Central memory CD4-positive, alpha-beta T cell (primary cell): ENCODE measurements around the gene TRIP11.

ENCODE experiments used
- DNase-seq: peaks from one replicate; pipeline ENCODE4 v3.0.0; 2022

Gene TRIP11

GRCh38 chr14:91953170-91953985 is 86.5 kb downstream of the TRIP11 start:
- DNase-seq: no peak

DNA sequence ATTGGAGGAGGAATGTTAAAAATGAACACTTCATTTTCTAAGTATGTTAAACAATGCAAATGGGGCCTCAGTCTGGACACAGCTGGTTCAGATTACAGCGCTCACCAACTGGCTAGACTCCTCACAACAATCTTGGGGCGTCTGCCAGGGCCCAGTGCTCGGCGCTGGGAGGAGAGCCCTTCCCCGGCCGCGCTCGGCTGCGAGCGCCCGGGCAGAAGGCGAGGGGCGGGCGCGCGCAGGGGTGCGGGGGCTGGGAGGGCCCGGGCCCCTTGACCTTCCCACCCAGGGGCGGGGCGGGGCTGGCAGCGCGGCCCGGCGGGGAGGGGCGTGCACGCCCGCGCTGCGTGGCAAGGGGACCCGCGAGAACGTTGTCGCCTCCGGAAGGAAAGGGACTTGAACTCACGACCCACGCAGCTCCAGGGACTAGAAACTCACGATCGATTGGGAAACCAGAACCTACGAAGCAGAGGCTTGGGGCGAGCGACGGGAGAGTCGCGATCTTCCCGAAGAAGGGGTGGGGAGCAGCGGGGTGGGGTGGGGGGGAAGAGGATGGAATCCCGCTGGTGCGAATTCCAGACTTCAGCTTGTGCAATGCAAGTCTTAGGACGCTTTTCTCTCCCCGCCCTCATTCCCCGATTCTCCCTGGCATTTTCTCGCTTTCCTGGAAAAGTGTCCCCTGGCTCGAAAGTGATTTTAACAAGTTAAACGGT is 92.2 kb downstream of the TRIP11 start, which contains the start of gene FBLN5:
Gene FBLN5 (minus strand): TSS at position 220 of the 710 bp plus-strand sequence. CDS start 465 bp downstream, outside the sequence.
- no peak for DNase-seq

GRCh38 chr14:91946622-91947474 is 93.0 kb downstream of the TRIP11 start:
- DNase-seq: no peak

DNA sequence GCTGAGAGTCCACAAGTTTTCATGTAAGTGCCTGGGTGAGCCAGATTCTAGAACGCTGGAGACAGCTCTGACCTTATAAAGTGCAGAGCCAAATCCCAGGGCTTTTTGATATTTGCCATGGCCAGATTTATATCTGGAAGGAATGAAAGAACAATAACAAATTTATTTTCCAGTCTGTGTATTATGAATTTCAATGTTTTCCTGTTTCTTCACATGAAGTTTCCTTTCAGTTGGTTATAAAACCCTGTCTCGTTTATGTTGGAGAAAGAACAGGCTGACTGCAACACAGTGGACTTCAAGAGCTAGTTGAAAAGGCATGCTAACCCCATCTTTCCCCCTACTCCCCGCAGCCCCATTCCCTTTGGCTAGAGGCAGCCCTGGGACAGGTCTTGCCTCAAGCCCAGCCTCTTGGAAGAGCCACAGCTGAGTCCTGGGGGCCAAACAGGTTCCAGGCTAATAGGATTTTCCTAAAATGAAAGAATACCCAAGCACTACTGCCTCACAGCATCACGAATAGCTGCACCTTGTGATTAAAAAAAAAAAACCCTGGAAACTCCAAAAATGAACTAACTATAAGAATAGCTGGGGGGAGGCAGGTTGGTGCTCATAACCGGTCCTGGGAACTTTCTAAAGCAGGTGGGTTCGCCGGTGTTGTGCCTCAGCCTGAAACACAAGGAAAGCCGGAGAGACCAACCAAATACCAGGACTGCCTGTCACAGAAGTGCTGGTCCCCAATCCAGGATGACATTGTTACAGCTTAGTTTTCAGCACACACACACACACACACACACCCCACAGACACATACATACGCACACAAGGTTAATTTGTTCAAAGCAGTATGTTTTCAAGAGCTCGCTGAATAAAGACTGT is 93.9 kb downstream of the TRIP11 start:
- DNase-seq: no peak

- DNase-seq: no peak
Measured at GRCh38 chr14:91942946-91943345, 96.9 kb downstream of the TRIP11 start.

DNA sequence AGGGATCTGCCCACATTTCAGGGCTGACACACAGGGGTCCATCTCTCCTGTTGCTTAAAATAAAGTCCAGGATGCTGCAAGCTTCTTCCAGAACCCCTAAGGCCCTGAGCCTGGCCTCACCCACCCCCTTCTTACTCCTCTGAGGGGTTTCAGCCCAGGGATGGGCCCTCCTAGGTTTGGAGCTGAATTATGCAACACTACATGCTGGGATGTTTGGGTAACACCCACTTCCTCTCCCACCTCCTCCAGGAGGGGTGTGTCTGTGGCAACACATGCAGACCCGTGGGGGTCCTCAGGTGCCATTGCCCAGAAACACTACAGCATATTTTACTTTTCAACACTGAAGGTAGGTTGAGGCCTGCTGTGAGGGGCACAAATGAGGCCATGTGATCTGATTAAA is 97.7 kb downstream of the TRIP11 start:
- DNase-seq: no peak

DNA sequence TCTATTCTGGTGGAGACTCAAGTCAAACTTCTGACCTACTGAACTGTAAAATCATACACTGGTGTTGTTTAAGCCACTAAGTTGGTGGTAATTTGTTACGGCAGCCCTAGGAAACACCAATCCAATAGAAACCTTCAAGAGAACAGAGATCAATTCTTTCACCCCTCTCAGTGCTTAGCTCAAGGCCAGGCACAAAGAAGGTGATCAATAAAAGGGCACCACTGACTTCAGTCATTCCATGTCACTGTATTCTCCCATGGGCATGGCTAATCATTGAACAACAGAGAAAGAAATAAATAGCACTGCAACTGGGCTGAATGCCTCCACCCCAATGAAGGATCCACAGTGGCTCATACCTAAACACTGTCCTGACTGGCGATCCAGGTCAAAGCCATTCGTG is 99.7 kb downstream of the TRIP11 start:
- DNase-seq: no peak

DNA sequence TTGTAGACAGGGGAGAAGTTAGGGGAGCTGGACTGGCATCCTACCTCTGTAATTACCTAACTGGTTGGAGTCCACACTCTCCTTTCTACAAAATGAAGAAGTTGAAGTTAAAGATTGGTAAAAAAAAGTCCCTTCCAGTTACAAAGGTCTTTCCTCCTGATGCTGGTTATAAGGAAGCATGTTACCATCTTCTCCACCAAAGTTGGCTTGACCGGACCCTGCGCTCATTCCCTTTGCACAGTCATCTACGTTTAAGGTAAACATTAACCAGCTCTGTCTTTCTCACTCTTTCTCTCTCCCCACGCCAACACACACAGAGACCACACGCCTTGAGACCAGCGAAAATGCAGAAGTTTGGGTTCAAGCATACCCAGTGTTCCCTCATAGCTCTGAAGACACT is 104.3 kb downstream of the TRIP11 start:
- no peak for DNase-seq

GRCh38 chr14:91934554-91935285 is 105.1 kb downstream of the TRIP11 start:
- DNase-seq: no peak

DNA sequence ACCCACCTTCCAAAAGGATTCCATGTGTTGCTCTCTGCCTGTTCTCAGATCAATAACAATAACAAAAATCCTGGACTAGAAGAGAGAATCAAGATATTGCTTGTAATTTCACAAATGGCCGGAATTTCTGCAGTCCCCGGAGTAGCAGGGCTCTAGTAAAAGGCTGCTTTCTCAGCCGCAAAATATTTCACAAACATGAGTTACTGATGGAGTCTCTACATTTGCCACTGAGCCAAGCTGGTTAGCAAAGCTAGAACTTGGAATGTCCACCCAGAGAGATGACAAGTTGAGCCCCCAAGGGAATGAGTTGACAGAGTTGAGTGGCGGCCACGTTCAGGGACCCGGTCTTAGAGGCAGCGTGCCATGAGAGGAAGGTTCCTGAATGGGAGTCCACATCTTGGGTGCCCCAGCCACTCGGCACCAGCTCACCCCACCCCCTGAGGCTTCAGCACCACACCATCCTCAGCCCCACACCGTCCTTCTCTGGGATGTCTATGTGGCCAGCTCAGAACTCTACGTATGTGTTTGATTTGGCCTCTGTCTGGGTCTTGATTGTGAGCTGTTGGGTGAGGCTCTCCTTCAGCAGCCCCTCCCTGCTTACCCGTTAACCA is 108.3 kb downstream of the TRIP11 start:
- DNase-seq: no peak

DNA sequence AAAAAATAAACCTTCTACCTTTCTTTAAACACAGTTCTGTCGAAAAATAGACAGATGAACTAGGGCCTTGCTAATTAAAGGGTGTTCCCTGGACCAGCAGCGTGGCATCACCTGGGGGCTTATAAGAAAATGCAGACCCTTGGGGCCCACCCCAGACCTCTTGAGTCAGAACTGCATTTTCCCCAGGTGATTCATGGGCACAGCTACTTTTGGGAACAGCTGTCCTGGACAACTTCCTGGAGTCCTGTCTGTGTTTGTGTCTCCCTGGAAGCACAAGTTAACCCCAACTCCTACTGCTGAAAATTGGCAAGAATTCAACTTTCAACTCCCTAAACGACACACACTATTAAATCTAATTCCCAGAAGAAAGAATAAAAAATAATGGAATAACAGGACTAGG is 110.2 kb downstream of the TRIP11 start:
- DNase-seq: no peak

DNA sequence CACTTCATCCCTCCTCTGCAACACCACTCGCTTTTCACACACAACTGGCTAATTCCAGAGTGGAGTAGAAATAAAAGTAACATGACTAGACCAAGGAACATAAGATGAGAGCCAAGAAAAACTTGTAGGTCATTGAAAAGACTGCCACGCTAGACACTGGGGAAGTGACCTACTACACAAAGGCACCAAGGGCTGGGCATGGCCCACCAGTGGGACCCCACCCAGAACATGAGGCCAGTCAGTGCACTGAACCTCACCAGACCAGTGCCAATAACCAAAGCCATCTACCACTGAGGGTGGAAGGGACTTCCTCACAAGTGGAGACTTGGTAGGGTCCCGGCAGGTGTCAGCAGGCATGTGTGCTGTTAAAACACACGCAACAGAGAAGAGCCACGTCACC is 112.1 kb downstream of the TRIP11 start:
- no peak for DNase-seq

GRCh38 chr14:91927191-91927590 is 112.7 kb downstream of the TRIP11 start:
- DNase-seq: no peak

GRCh38 chr14:91926131-91926890 is 113.5 kb downstream of the TRIP11 start:
- no peak for DNase-seq

DNA sequence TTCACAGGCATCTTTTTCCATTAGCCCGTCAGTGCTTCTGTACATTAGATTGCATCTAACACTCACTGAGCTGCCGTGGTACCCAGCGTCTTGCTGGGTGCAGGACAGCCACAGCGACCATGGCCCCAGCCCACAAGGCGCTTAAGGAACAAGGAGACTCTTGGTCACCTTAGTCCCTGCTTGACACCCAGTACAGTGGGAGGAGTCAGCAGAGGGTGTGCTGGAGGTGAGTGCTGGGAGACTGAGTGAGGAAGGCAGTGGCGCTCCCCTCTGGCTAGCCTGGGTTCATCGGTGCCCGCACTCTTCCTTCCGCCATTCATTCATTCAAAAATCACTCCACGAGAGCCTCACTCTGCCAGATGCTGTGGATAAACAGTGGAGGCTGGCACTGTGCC is 114.1 kb downstream of the TRIP11 start:
- no peak for DNase-seq

DNA sequence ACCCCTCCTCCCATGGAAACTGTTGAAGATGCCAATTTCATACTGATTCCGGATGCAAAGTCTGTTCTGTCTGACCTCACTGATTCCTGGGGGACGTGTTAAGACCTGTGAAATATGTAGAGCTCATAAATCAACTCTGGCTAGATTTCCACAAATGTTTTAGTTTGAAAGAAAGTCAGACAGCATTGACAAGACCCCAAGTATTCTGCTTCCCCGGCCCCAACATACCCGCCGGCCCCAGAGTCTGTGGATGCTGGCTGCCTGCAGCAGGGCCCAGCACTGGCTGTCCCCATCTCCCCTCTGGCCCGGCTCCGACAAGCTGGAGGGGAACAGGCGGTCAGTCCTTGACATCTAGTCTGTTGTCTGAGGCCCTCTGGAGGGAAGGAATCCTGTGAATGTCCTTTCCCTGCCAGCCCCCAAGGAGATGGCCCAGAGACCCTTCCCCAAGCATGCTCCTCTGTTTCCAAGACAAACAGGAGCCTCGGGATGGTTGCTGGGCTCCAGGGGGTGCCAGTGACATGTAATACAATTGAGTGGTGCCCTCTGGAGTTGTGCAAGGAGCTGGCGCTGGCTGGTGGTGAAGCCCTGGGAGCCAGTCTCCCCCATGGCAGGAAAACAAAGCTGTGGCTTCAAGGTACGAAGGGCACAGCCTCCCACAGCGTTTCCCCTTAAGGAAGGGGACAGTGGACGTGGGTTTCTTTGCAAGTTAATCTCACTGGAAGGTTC is 114.7 kb downstream of the TRIP11 start:
- no peak for DNase-seq

DNA sequence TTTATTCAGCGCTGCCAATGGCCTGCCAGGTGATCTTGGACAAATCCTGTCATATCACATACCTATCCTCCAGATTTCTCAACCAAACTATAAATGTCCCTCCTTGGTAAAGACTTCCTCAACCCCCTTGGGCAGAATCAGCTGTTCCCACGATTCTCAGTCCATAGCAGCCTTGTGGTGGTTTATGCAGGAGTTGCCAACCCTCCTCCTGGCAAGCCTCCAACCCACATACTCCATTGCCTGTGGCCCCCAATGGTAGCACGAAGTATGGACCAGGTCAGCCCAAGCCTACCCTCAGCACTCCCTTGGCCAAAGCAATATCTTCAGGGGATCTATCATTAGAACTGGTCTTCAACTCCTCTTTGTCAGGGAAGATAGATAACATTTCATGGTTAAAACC is 119.3 kb downstream of the TRIP11 start:
- DNase-seq: no peak

GRCh38 chr14:91919814-91920213 is 120.0 kb downstream of the TRIP11 start:
- no peak for DNase-seq

- no peak for DNase-seq
Measured at GRCh38 chr14:91918186-91918883, 121.5 kb downstream of the TRIP11 start.
